Measurements from ENCODE around the gene MEIOB. TPM values are rescaled to one million over a fixed set of nuclear protein-coding genes. Genes with fewer than 3 reads are reported as not detected.

Gene MEIOB
- total RNA-seq, 1 donor from 2014 or later: not detected

DNA sequence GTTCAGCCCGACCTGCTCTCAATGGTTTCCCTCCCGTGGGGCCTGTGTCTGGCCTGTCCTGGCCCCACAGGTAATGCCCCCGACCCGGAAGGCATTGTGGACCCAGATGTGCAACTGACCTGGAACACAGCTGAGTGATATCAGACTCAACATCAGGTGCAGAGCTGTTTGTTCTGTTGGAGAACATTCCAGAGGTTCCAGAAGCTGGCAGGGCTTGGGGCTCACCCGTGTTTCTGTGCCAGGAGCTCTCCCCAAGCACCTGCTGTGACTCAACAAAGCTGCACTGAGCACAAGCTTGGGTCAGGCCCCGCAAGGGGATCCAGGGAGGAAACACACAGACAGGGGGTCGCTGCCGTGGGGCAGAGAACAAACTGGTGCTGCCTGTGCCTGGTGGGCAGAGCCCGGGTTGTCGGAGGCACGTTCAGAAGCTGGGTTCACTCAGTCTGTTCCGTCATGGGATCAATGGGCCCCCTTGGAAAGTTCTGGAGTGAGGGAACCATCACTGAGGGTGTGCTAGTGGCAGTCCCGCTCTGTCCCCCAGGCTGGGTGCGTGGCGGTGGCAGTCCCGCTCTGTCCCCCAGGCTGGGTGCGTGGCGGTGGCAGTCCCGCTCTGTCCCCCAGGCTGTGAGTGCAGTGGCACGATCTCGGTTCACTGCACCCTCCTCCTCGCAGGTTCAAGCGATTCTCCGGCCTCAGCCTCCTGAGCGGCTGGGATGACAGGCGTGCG is 24.1 kb upstream of the MEIOB start:
- no peaks in the 10 kb centered on the region for H3K36me3 ChIP-seq
- no peaks in the 10 kb centered on the region for H3K9me3 ChIP-seq (replicated peaks)
- H3K27ac ChIP-seq (replicated peaks): no peak overlapping the region
- TF ChIP-seq, protein P1, sequence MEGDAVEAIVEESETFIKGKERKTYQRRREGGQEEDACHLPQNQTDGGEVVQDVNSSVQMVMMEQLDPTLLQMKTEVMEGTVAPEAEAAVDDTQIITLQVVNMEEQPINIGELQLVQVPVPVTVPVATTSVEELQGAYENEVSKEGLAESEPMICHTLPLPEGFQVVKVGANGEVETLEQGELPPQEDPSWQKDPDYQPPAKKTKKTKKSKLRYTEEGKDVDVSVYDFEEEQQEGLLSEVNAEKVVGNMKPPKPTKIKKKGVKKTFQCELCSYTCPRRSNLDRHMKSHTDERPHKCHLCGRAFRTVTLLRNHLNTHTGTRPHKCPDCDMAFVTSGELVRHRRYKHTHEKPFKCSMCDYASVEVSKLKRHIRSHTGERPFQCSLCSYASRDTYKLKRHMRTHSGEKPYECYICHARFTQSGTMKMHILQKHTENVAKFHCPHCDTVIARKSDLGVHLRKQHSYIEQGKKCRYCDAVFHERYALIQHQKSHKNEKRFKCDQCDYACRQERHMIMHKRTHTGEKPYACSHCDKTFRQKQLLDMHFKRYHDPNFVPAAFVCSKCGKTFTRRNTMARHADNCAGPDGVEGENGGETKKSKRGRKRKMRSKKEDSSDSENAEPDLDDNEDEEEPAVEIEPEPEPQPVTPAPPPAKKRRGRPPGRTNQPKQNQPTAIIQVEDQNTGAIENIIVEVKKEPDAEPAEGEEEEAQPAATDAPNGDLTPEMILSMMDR (IDR thresholded peaks at IDR 0.05; ENCODE audit: borderline replicate concordance): no peak
- no peaks in the 10 kb centered on the region for H3K4me1 ChIP-seq
- DNase-seq: no peak
- peaks cover 86% of the 10 kb centered on the region for H3K27me3 ChIP-seq (ENCODE audit: low read depth)
- H3K4me3 ChIP-seq: no peak overlapping the region
- intact Hi-C loops (cut with micrococcal nuclease): no loop called here

GRCh38 chr16:1895068-1895467 is 23.1 kb upstream of the MEIOB start:
- Histone ChIP-seq H3K4me1 (no peaks in the 10 kb centered on the region), H3K27ac (replicated peaks) (no peak overlapping the region), H3K4me3 (no peak overlapping the region), H3K27me3 (ENCODE audit: low read depth) (peaks cover 86% of the 10 kb centered on the region), H3K9me3 (replicated peaks) (no peaks in the 10 kb centered on the region), H3K36me3 (no peaks in the 10 kb centered on the region)
- no peak for DNase-seq
- TF ChIP-seq, protein P1 (IDR thresholded peaks at IDR 0.05; ENCODE audit: borderline replicate concordance): no peak
- intact Hi-C loops (cut with micrococcal nuclease): no loop called here

GRCh38 chr16:1890708-1891050 is 18.7 kb upstream of the MEIOB start:
- no peak for DNase-seq
- Histone ChIP-seq H3K9me3 (replicated peaks) (no peaks in the 10 kb centered on the region), H3K27ac (replicated peaks) (no peak overlapping the region), H3K4me3 (no peak overlapping the region), H3K27me3 (ENCODE audit: low read depth) (peaks cover 90% of the 10 kb centered on the region), H3K4me1 (no peaks in the 10 kb centered on the region), H3K36me3 (no peaks in the 10 kb centered on the region)
- TF ChIP-seq, protein P1 (IDR thresholded peaks at IDR 0.05; ENCODE audit: borderline replicate concordance): no peak
- intact Hi-C loops (cut with micrococcal nuclease): no loop called here

- Histone ChIP-seq H3K4me1 (no peaks in the 10 kb centered on the region), H3K27ac (replicated peaks) (no peak overlapping the region), H3K9me3 (replicated peaks) (no peaks in the 10 kb centered on the region), H3K36me3 (no peaks in the 10 kb centered on the region), H3K27me3 (ENCODE audit: low read depth) (peaks cover 92% of the 10 kb centered on the region), H3K4me3 (no peak overlapping the region)
- TF ChIP-seq, protein P1 (IDR thresholded peaks at IDR 0.05; ENCODE audit: borderline replicate concordance): no peak
- DNase-seq: no peak
- intact Hi-C loops (cut with micrococcal nuclease): no loop called here
Observed at GRCh38 chr16:1890024-1890707, 18.2 kb upstream of the MEIOB start.

- intact Hi-C loops (cut with micrococcal nuclease): no loop called here
- Histone ChIP-seq H3K27me3 (ENCODE audit: low read depth) (peaks cover 97% of the 10 kb centered on the region), H3K9me3 (replicated peaks) (no peaks in the 10 kb centered on the region), H3K4me3 (no peak overlapping the region), H3K27ac (replicated peaks) (no peak overlapping the region), H3K36me3 (no peaks in the 10 kb centered on the region), H3K4me1 (no peaks in the 10 kb centered on the region)
- no peak for DNase-seq
- TF ChIP-seq, protein P1 (IDR thresholded peaks at IDR 0.05; ENCODE audit: borderline replicate concordance): no peak
Observed at GRCh38 chr16:1887711-1888354, 15.9 kb upstream of the MEIOB start.
